GM12872 (cell line): ENCODE results near the gene ANKMY1.

Source experiments
- TF ChIP-seq, protein P1 (sequence below): IDR thresholded peaks from 3 replicates; pipeline ENCODE4 v1.5.1; 2011; ENCODE audit warnings: low read depth, mild to moderate bottlenecking, low read length, moderate library complexity; ENCODE audit not compliant: insufficient read depth

The ANKMY1 gene

DNA sequence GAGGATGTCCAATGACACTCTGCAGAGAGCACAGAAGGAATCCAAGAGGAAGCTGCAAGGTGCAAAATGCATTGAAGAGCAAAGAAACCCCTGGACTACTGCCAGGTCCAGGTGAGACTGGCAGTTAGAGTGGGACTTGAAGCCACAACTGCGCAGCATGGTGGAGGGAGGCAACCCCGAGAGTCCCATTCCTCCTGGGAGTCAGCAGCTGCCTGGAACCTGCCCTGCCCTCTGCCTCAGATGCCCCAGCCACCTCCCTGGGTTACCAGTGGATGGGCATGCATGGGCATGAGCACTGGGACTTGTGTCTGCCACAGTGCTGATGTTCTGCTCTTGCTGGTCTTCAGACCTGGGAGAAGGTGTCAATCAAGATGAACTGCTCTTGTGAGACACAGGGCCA is 43.2 kb downstream of the ANKMY1 start:
- TF ChIP-seq, protein P1, sequence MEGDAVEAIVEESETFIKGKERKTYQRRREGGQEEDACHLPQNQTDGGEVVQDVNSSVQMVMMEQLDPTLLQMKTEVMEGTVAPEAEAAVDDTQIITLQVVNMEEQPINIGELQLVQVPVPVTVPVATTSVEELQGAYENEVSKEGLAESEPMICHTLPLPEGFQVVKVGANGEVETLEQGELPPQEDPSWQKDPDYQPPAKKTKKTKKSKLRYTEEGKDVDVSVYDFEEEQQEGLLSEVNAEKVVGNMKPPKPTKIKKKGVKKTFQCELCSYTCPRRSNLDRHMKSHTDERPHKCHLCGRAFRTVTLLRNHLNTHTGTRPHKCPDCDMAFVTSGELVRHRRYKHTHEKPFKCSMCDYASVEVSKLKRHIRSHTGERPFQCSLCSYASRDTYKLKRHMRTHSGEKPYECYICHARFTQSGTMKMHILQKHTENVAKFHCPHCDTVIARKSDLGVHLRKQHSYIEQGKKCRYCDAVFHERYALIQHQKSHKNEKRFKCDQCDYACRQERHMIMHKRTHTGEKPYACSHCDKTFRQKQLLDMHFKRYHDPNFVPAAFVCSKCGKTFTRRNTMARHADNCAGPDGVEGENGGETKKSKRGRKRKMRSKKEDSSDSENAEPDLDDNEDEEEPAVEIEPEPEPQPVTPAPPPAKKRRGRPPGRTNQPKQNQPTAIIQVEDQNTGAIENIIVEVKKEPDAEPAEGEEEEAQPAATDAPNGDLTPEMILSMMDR = no peak

GRCh38 chr2:240513549-240514287 is 44.1 kb downstream of the ANKMY1 start:
- TF ChIP-seq, protein P1 = peak; percentile 97

- TF ChIP-seq, protein P1 = no peak
Measured at GRCh38 chr2:240512666-240513535, 44.9 kb downstream of the ANKMY1 start.

GRCh38 chr2:240512109-240512485 is 45.7 kb downstream of the ANKMY1 start:
- TF ChIP-seq, protein P1 = no peak

DNA sequence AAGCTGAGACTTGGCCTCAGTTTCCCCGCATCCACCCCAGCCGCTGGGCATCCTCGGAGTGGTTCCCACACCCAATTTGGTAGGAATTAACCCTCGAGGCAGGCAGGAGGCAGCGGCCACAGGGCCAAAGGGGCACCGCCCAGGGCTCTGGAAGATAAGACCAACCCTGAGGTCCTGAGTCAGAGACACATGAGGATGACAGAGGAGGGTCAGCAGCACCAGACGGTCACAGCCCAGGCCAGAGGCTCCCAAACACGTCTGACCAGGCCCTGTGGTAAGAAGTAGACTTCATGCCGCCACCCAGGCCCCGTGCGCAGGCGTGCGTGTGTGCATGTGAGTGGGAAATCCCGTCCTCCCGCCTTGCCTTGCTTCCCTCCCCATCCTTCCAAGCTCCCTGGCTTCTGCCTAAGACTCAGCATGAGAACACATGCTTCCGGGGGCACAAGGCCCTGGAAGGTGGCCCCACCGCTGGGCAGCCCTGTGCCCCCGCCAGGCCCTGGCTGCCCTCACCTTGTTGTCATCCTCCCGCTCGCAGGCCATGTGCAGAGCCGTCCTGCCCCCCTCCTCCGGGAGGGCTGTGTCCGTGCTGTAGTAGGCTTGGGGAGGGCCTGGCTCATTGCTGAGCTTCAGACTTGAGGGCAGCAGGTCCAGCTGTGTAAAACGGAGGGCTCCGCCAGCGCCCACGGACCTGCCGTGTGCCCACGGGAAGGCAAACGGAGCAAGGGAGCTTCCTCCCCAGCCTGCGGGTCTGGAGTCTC is 46.3 kb downstream of the ANKMY1 start:
- TF ChIP-seq, protein P1 = no peak

GRCh38 chr2:240510513-240511210 is 47.1 kb downstream of the ANKMY1 start:
- TF ChIP-seq, protein P1 = no peak
